Nephron progenitor cell (in vitro differentiated cells): Measurements from ENCODE around the gene NLRP10.

Source experiments
- DNase-seq: peaks from one replicate; pipeline ENCODE4 v3.0.0; 2021
- H3K27ac Mint-ChIP-seq: 2 replicates; pipeline ENCODE4 v1.8.0; 2021; ENCODE audit warnings: mild to moderate bottlenecking, moderate library complexity, mixed read lengths
- H3K27me3 Mint-ChIP-seq: 2 replicates; pipeline ENCODE4 v1.8.0; 2021; ENCODE audit warnings: mild to moderate bottlenecking, low read depth, mixed read lengths; ENCODE audit not compliant: poor library complexity
- H3K36me3 Mint-ChIP-seq: 2 replicates; pipeline ENCODE4 v1.8.0; 2021; ENCODE audit warnings: low read depth, mixed read lengths
- H3K4me1 Mint-ChIP-seq: 2 replicates; pipeline ENCODE4 v1.8.0; 2021; ENCODE audit warnings: mixed read lengths
- H3K4me3 Mint-ChIP-seq: 2 replicates; pipeline ENCODE4 v1.8.0; 2021; ENCODE audit warnings: mild to moderate bottlenecking, moderate library complexity, mixed read lengths
- H3K9me3 Mint-ChIP-seq: 2 replicates; pipeline ENCODE4 v1.8.0; 2021; ENCODE audit warnings: mild to moderate bottlenecking, moderate library complexity, mixed read lengths
- TF ChIP-seq, protein P1 (sequence below): fragments of 200-600 bp; sonication (generic); IDR thresholded peaks from 2 replicates; pipeline ENCODE4 v1.5.0; 2021; ENCODE audit warnings: antibody characterized with exemption

NLRP10 gene

DNA sequence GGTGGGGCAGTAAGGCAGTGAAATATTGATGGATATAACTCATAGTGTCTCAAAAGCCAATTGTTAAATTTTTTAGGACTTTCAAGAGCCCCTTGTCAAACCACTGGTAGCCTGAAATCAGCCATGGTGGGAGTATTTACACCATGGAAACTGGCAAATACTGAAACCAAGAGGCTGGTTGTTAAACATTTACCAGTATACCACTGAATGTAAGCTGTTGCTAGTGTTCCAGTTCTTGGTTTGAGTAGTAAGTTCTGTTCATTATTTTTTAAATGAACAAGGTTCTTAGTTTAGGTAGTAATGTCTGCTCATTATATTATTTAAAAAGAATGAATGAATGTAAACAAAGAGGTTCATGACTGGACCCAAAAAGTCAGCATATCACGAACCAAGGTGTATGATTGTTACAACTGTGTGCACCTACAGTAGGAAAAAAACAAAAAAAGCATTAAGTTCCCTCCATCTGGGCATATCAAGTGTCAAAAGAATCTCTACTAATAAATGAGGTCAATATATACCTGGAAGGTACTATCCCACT, 17.4 kb upstream of the NLRP10 start:
- no peaks in the 10 kb centered on the region for H3K36me3 Mint-ChIP-seq
- DNase-seq: no peak
- H3K4me3 Mint-ChIP-seq: no peak overlapping the region
- no peaks in the 10 kb centered on the region for H3K9me3 Mint-ChIP-seq
- peaks cover 9% of the 10 kb centered on the region for H3K4me1 Mint-ChIP-seq
- TF ChIP-seq, protein P1, sequence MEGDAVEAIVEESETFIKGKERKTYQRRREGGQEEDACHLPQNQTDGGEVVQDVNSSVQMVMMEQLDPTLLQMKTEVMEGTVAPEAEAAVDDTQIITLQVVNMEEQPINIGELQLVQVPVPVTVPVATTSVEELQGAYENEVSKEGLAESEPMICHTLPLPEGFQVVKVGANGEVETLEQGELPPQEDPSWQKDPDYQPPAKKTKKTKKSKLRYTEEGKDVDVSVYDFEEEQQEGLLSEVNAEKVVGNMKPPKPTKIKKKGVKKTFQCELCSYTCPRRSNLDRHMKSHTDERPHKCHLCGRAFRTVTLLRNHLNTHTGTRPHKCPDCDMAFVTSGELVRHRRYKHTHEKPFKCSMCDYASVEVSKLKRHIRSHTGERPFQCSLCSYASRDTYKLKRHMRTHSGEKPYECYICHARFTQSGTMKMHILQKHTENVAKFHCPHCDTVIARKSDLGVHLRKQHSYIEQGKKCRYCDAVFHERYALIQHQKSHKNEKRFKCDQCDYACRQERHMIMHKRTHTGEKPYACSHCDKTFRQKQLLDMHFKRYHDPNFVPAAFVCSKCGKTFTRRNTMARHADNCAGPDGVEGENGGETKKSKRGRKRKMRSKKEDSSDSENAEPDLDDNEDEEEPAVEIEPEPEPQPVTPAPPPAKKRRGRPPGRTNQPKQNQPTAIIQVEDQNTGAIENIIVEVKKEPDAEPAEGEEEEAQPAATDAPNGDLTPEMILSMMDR: no peak
- H3K27me3 Mint-ChIP-seq: no peaks in the 10 kb centered on the region
- H3K27ac Mint-ChIP-seq: no peak overlapping the region

GRCh38 chr11:7981619-7982157, 16.4 kb upstream of the NLRP10 start:
- H3K36me3 Mint-ChIP-seq: no peaks in the 10 kb centered on the region

GRCh38 chr11:7977232-7977917, 12.1 kb upstream of the NLRP10 start:
- Mint-ChIP-seq H3K4me3 (no peak overlapping the region), H3K27me3 (peaks cover 3% of the 10 kb centered on the region), H3K36me3 (no peaks in the 10 kb centered on the region), H3K9me3 (no peaks in the 10 kb centered on the region), H3K27ac (no peak overlapping the region), H3K4me1 (no peaks in the 10 kb centered on the region)
- TF ChIP-seq, protein P1: no peak
- no peak for DNase-seq

More at GRCh38 chr11:7981619-7982157, 16.4 kb upstream of the NLRP10 start:
- no peak for DNase-seq
- Mint-ChIP-seq H3K4me1 (peaks cover 5% of the 10 kb centered on the region), H3K27ac (no peak overlapping the region), H3K4me3 (no peak overlapping the region), H3K27me3 (peaks cover 3% of the 10 kb centered on the region), H3K9me3 (no peaks in the 10 kb centered on the region)
- TF ChIP-seq, protein P1: no peak

DNA sequence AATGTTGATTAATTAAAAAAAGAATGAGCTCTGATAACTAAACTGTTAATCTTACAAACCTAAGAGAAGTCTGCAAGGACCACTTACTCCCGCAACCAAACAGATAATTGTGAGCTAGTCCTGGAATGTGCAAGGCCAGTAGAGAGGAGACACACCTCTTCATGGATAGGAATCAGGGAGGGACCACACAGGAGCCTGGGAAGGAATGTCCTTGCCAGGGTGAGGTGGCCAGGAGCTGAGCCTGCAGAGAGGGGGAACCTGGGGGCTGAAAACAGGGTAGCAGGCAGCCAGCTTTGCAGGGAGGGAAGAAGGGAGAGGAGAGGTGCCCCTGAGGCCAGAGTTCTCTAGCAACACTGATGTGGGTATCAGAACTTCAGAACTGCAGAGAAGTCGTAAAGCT, 9.4 kb upstream of the NLRP10 start:
- H3K27ac Mint-ChIP-seq: no peak overlapping the region
- no peaks in the 10 kb centered on the region for H3K9me3 Mint-ChIP-seq
- H3K4me1 Mint-ChIP-seq: no peaks in the 10 kb centered on the region
- H3K27me3 Mint-ChIP-seq: peaks cover 3% of the 10 kb centered on the region
- TF ChIP-seq, protein P1: no peak
- H3K36me3 Mint-ChIP-seq: no peaks in the 10 kb centered on the region
- DNase-seq: no peak
- H3K4me3 Mint-ChIP-seq: no peak overlapping the region

DNA sequence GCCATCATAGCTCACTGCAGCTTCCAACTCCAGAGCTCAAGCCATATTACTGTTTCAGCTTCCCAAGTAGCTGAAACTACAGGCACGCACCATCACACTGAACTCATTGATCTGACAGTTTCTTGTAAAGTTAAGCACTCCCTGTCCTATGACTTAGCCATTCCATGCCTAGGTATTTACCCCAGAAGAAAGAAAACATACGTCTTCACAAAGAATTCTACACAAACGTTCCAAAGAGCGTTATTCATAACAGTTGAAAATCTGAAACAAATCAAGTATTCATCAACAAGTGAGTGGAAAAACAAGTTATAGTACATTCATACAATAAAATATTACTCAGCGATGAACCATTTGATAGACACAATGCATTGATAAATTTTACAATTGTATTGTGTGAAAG, 7.8 kb upstream of the NLRP10 start:
- no peaks in the 10 kb centered on the region for H3K9me3 Mint-ChIP-seq
- peaks cover 3% of the 10 kb centered on the region for H3K27me3 Mint-ChIP-seq
- TF ChIP-seq, protein P1: no peak
- no peak overlapping the region for H3K27ac Mint-ChIP-seq
- no peaks in the 10 kb centered on the region for H3K4me1 Mint-ChIP-seq
- no peaks in the 10 kb centered on the region for H3K36me3 Mint-ChIP-seq
- no peak overlapping the region for H3K4me3 Mint-ChIP-seq
- no peak for DNase-seq

DNA sequence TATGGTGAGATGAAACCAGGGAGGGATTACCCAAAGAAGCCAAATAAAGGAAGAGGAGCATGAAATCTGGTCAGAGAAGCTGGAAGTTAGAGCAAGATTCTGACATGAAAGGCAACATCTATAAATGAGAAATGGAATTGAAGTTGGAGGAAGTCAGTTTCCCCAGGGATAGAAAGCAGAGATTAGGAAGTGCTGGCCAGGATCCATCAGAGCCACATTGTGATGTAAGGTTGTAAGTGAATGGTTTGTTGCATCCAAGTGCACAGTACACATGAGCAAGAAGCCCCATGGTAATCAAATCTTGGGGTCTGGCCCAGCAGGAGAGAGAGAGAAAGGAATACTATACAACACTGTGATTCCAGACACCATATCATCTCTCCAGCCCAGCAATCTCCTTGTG, 6.6 kb upstream of the NLRP10 start:
- TF ChIP-seq, protein P1: no peak
- Mint-ChIP-seq H3K27me3 (peaks cover 1% of the 10 kb centered on the region), H3K36me3 (no peaks in the 10 kb centered on the region), H3K9me3 (no peaks in the 10 kb centered on the region), H3K4me1 (no peaks in the 10 kb centered on the region), H3K4me3 (no peak overlapping the region), H3K27ac (no peak overlapping the region)
- no peak for DNase-seq
